GM19240 (cell line): Measurements from ENCODE around the gene AGRN.
"Not testable (repeated sequence)": the region's sequence is repeated elsewhere in the genome, so short reads cannot be mapped to it uniquely, and the experiment has no call there.

ENCODE experiments used
- DNase-seq: peaks from one replicate; pipeline ENCODE4 v3.0.0; 2011; ENCODE audit warnings: low spot score; ENCODE audit not compliant: insufficient read length

AGRN gene

DNA sequence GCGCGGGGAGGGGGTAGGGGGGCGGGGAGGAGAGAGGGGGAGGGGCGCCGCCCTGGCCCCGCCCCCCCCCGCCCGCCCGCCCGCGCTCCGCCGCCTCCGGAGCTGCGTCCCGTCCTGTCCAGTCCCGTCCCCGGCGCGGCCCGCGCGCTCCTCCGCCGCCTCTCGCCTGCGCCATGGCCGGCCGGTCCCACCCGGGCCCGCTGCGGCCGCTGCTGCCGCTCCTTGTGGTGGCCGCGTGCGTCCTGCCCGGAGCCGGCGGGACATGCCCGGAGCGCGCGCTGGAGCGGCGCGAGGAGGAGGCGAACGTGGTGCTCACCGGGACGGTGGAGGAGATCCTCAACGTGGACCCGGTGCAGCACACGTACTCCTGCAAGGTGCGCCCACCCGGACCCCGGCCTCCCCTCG is at the start of gene AGRN:
AGRN (plus strand) TSS at position 121 of the 405 bp plus-strand sequence; CDS start at position 174, 53 bp downstream.
- no peak for DNase-seq

DNA sequence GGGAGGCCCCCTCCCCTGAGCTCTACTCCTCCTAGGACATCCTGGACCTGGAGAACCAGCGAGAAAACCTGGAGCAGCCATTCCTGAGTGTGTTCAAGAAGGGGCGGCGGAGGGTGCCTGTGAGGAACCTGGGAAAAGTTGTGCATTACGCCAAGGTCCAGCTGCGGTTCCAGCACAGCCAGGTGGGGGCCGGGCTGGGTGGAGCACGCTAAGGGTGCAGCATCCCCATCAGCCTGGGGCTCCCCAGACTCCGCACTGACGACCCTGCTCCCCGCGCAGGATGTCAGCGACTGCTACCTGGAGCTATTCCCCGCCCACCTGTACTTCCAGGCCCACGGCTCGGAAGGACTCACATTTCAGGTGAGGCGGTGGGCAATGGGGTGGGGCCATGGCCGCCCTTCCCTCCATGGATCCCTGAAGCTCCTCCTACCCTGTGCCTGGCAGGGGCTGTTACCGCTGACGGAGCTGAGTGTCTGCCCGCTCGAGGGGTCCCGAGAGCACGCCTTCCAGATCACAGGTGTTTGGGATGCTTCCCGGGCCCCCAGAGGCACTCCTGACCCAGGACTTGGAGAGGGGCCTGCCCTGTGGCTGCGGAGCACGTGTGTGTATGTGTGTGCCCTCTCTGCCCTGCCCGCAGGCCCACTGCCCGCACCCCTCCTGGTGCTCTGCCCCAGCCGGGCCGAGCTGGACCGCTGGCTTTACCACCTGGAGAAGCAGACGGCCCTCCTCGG is 49.5 kb upstream of the AGRN start:
- DNase-seq, result no peak

GRCh38 chr1:970973-971730 is 48.8 kb upstream of the AGRN start:
- DNase-seq, result no peak

- no peak for DNase-seq
Observed at GRCh38 chr1:971751-972506, 48.0 kb upstream of the AGRN start.

DNA sequence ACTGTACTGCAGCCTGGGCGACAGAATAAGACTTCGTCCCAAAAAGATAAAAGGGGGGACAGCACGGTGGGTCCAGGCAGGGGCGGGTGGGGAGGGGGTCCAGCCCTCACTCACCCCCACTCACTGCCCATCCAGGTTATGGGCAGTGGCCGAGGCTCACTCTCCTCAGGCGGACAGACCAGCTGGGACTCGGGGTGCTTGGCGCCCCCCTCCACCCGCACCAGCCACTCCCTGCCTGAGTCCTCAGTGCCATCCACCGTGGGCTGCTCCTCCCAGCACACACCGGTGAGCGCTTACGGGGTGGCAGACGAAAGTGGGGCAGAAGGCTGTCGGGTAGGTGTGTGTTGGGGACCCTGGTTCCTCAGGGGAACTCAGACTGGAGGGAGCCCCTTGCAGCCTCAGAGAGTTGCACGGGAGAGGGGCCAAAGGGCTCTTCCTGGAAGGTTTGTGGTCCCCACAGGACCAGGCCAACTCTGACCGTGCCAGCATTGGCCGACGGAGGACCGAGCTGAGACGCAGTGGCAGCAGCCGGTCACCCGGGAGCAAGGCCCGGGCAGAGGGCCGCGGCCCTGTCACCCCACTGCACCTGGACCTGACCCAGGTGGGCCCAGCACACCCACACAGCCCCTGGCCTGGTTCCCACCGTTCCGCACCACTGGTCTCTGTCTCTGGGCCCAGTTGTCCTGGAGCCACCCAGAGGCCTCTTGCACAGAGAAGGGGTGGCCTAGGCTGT is 47.0 kb upstream of the AGRN start:
- DNase-seq, result no peak

DNA sequence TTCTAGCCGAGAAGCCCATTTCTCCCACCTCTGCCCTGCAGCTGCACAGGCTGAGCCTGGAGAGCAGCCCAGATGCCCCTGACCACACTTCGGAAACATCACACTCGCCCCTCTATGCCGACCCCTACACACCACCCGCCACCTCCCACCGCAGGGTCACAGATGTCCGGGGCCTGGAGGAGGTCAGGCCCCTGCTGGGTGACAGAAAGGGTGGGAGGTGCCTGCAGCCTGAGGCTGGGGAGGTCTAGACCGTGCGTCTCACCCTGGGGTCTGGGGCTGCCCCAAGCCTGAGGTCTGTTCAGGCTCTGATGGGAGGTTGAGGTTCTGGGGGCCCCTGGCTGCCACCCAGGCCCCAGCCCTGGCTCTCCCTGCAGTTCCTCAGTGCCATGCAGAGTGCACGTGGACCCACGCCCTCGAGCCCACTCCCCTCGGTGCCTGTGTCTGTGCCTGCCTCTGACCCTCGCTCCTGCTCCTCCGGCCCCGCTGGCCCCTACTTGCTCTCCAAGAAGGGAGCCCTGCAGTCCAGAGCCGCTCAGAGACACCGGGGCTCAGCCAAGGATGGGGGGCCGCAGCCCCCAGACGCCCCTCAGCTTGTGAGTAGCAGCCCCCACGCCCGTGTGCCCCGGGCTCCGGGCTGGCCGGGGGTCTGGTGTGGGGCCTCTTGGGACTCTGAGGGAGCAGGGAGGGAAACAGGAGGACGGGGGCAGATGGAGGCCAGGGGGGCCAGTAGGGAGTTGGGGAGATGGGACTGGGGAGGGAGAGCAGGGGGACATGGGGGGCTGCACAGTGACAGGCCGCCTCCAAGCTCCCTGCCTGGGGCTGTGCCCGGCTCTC is 46.2 kb upstream of the AGRN start:
- DNase-seq, result no peak

DNA sequence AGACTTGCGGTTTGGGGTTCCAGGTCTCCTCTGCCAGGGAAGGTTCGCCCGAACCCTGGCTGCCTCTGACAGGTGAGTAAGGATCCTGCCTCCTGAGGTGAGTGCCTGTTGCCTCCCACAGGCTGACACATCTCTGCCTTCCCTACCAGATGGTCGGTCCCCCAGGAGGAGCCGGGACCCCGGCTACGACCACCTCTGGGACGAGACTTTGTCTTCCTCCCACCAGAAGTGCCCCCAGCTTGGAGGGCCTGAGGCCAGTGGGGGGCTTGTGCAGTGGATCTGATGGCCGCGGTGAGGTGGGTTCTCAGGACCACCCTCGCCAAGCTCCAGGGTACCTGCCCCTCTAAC is 45.7 kb upstream of the AGRN start:
- no peak for DNase-seq

DNA sequence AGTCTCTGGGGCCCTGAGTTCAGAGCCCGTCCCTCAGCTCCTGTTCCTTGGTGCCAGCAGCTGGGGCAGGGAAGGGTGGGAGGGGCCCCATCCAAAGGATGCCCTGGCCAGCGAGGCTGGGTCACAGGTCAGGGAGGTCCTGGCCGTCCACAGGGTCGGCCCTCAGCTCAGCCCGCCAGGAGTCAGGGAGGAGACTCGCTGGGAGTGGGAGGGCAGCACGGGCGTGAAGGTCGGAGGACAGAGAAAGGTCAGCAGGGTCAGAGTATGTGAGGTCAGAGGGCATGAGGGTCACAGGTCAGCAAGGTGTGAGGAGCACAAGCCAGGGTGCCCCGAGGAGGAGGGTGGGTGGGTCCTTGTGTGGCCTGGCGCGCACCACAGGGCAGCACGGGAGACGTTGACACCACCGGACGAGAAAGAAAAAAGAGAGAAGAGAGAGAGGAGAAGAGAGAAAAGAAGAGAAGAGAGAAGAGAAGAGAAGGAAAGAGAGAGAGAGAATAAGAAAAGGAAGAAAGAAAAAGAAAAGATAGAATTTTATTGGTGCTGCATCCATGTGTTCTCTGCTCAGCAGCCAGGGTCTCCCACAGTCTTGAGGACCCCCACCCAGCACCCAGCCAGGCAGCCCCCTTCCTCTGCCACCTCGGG is 45.1 kb upstream of the AGRN start:
- no peak for DNase-seq

GRCh38 chr1:975365-975764 is 44.6 kb upstream of the AGRN start:
- no peak for DNase-seq

- DNase-seq, result peak; percentile 95
Observed at GRCh38 chr1:975896-976683, 43.8 kb upstream of the AGRN start.

DNA sequence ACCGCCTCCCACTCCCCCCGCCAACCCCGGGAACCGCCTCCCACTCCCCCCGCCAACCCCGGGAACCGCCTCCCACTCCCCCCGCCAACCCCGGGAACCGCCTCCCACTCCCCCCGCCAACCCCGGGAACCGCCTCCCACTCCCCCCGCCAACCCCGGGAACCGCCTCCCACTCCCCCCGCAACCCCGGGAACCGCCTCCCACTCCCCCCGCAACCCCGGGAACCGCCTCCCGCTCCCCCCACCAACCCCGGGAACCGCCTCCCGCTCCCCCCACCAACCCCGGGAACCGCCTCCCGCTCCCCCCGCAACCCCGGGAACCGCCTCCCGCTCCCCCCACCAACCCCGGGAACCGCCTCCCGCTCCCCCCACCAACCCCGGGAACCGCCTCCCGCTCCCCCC is 43.1 kb upstream of the AGRN start:
- DNase-seq, result not testable (repeated sequence)

DNA sequence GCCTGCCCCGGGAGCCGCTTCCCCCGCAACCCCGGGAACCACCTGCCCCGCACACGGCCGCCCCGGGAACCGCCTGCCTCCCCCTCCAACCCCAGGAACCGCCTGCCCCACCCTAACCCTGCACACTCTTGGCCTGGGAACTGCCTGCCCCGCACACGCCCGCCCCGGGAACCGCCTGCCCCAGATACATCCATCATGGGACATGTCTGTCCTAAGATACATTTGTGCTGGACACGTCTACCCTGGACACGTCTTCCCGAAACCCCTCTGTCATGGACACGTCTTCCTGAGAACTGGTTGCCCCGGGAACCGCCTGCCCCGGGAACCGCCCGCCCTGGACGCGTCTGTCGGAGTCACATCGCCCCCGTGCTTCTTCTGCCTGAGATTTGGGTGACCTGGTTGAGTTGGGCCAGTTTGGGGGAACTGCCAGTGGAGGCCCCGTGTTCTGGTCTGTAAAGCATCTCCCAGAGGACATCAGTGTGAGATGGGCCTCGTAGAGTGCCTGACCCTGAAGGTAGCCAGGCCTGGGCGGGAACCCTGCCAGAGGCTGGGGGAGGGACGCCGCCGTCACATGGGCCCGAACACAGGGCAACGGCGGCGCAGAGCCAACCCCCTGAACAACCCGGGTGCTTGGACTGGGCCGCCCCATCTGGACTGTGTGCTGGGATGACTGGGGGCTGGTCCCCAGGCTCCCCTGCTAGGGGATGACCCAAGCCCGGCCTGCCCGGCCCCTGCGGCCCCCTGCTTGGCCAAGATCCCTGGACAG is 41.7 kb upstream of the AGRN start:
- DNase-seq, result no peak

DNA sequence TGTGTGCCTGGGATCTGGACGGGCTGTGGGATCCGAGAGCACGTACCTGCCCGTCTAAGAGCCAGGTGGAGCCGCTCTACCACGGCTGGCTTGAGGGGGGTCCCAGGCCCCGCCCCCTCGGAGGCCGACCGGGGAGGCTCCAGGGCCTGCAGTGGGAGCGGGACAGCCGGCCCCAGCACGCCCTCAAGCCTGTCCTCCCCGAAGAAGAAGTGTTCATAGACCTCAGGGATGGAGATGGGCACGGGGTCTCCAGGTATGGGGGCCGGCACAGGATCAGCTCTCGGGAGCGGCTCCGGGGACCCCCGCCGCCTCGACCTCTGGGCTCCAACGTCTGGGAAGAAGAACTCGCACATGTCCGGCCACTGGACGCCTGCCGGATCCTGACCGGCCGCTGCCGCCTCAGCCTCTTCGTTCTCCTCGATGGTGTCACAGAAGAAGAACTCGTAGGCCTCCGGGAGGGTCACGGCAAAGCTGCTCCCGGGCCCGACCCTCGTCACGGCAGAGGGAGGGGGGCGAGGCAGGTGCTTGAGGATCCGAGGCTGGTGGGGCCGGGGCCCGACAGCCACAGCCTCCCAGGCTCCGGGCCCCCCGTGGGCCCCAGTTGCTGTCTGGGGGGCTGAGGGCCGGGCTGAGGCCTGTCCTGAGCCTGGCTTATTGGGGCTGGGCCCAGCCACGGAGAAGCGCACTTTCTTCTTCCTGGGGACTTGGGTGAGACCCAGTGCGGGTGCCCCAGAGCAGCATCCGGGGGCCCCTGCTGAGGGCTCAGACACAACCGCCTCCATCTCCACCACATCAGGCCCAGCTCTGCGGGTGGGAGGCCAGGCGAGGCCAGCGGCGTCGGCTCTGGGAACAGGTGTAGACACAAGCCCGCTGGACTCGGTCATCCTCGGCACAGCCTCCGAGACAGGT is 40.8 kb upstream of the AGRN start:
- DNase-seq, result no peak

DNA sequence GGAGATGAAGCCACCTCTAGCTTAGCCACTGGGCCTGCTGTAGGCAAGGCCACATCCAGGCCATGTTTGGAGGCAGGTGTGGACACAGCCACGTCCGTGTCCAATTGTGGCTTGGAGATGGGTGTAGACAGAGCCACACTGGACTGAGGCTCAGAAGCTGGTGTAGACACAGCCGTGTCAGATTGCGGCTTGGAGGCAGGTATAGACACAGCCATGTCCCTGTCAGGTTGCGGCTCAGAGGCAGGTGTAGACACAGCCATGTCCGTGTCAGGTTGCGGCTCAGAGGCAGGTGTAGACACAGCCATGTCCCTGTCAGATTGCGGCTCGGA is 40.2 kb upstream of the AGRN start:
- DNase-seq, result no peak

- DNase-seq, result no peak
Observed at GRCh38 chr1:980137-980571, 39.8 kb upstream of the AGRN start.

GRCh38 chr1:980602-981395 is 39.1 kb upstream of the AGRN start:
- DNase-seq, result no peak

DNA sequence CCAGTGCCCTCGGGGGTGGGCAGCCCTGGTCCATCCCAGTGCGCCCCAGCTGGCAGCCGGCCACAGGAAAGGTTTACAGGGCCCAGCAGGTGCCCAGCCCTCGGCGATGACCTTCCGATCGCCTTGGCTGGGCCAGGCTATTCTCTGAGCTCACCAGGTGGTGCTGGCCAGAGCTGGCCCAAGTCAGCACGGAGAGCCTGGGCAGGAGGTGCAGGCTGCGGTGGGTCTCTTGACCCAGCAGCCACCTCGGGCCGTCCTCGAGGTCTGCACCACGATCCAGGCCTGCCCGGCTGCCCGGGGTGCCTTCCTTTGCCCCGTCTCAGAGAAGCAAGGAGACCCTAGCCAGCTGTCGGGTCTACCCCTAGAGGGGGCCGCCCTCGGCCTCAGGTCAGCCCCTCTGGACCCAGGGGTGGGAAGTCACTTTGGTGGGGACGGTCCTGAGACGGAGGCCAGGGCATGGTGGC is 38.4 kb upstream of the AGRN start:
- no peak for DNase-seq
